Right ventricle myocardium inferior (tissue), 1 donor: ENCODE data around the gene PSMA2. TPM values are rescaled to one million over a fixed set of nuclear protein-coding genes. Genes with fewer than 3 reads are reported as not detected.

Experiments
- ATAC-seq: fragments of 200-7000 bp; cut with Tn5 transposase; one replicate; pipeline ENCODE4 v1.9.1; 2020; ENCODE audit warnings: mild to moderate bottlenecking, moderate library complexity
- DNase-seq: peaks from one replicate; pipeline ENCODE4 v3.0.0; 2021; ENCODE audit errors: missing footprints
- intact Hi-C: fragments of 100-400 bp; cut with DNase I; formaldehyde crosslinking; loops from one replicate; pipeline ENCODE4 v1.11.0; 2022
- total RNA-seq: library from RNA; stranded (reverse); fragmentation: NEBNext Ultra II Directional; extraction: Animal tissue kit (Norgen Biotek cat#: 25700); gene quantifications from one replicate; pipeline ENCODE4 v1.2.1, GENCODE V29; 2021
- donor health status: DM: no; HTN: yes; CAD: no; lungs with severe emphysema.

PSMA2 gene
- total RNA-seq, 1 donor from 2014 or later = 81.7 TPM

DNA sequence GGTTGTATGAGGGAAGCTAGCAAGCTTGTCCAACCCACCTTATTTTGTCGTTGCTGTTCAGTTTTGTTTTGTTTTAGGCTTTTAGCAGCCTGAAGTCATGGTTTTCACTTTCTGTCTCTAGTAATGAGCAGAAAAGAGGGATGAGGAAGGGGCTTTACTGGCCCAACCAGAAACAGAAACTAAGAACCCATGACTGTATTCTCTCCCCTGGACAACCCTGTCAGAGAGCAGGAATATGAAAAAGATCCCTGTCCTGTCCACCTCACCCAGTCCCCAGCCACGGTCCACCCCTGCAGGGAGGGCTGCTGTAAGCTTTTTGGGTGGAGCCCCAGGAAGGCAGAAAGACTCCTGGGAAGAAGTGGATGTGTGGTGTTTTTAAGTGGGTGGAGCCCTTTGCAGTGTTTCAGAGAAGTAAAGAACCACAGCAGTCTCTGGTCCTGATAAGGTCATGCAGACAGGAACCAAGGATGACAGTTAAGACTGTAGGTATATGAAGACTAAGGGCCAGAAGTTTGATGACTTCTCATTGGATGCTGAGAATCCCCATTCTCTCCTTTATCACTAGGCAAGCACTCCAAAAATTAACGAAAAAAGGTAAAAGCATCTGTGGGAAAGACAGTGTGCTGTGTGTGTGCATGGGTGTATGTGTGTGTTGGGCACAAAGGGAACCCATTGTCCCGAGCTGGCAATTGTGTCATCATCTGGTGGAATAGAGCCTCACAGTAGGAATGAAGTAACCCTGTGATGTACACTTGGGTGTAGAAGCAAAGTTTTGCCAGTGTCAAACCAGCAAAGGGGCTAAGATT is 14.1 kb upstream of the PSMA2 start:
- intact Hi-C loops = no loop called here
- ATAC-seq = no peak
- DNase-seq = no peak

DNA sequence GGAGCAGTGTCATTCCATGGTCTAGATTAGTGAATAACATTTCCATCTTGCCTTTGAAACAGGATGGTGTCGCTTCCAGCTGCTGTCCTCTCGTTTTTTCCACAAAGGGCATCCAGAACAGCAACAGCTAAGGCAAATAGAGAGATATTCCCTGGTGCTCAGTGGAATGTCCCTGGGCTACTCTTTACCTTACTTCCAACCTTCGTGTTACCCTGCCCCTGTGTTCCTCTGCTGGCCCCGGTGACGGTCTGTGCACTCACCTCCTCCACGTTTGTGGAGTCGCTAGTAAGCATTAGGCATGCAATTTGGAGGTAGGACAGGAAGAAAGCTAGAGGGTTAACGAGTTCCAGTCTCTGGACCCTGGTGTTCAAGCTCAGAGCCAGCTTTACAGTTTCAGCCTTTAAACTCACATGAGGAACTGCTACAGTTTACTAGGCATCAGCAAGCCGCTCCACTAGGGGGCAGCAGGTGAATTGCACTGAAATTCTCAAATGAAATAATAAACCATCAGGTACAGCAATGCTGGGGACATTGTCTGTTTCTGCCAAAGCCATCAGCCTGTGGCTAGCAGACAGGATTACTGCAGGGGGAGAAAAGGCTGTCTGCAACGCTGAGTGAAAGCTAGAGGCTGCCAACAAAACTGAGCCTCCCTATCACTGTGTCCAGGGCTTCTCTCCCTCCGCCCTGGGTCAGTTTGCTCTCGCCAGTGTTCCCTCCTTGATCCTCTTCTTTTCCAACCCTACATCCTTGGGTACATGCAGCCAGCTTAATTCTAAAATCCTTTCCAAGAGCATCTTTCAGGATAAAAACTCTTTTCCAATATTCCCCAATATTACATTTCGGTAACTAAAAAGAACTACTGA is 9.2 kb upstream of the PSMA2 start:
- DNase-seq = peak; percentile 78

DNA sequence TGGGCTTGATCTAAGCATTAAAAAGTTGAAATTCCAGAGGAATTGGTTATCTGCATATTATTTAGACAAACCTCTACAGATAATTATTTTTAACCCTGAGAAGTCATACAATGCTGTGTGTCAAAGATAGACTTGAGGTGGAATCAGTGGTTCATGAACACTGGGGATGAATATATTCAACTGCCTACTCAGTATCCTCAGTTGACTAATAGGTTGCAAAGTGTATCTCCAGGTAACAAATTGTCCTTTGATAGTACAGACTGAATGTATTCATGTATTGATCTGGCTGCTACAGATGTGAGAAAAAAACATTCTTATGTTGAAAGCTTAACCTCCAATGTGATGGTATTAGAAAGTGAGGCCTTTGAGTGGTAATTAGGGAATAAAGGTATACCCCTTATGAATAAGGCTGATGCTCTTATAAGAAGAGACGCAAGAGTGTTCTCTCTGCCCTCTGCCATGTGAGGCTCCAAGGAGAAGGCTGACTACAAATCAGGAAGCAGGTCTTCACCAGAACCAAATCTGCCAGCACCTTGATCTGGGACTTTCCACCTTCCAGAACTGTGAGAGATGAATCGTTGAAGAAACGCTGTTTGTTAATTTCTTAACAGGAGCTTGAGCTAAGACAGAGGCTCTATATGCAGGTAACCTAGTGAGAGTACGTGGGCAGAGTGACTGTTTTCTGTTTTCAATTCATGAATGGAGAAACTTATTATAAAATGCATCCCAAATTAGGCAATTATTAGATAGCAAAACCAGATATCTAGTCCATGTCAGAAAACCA is 7.7 kb upstream of the PSMA2 start:
- DNase-seq = no peak
- intact Hi-C loops = loop anchor here (5.0 kb wide), 1 partner anchor 168 kb away; no protein-coding TSS in a partner anchor
- ATAC-seq = no peak

More for the DNA sequence above, 9.2 kb upstream of the PSMA2 start:
- peak; percentile 70 for ATAC-seq
- intact Hi-C loops = loop anchor here (1.0 to 5.0 kb wide), 2 partner anchors 166 to 320 kb away; no protein-coding TSS in a partner anchor

DNA sequence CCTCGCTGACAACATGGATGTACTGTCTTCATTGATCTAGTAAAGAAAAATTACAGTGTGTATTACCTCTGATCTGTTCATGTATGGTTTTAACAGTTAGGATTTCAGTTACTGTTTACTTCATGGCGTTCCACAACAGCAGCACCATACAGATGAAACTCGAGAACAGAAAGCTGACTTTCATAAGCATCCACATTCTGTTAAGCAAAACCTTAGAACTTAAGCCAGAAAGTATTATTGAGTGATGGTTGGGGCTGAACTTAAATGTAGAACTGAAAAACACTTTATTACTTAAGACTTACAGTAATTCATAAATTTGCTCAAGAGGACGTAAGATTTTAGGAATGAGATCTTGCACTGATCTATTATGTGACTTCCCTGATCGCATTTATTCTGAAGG is 3.9 kb upstream of the PSMA2 start:
- DNase-seq (no peak), ATAC-seq (no peak)
- intact Hi-C loops = no loop called here

DNA sequence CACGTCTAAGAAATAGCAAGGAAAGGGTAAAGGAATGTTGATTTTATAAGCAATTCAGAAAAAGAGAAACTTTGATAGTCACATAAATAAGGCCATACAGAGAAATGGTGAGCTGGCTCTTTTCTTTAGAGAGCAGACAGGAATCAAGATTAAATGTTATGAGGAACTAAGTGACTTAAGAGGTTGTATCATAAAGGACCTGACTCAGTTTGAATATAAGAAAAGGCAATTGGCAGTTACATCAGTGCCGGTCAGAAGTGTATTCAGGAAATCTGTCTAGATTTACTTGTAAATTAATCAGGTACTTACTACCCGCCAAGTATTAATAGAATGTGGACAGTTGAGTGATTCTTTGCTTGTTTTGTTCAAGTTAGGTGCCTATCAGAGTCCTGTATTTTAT is 2.3 kb upstream of the PSMA2 start:
- DNase-seq (no peak), ATAC-seq (no peak)
- intact Hi-C loops = no loop called here

DNA sequence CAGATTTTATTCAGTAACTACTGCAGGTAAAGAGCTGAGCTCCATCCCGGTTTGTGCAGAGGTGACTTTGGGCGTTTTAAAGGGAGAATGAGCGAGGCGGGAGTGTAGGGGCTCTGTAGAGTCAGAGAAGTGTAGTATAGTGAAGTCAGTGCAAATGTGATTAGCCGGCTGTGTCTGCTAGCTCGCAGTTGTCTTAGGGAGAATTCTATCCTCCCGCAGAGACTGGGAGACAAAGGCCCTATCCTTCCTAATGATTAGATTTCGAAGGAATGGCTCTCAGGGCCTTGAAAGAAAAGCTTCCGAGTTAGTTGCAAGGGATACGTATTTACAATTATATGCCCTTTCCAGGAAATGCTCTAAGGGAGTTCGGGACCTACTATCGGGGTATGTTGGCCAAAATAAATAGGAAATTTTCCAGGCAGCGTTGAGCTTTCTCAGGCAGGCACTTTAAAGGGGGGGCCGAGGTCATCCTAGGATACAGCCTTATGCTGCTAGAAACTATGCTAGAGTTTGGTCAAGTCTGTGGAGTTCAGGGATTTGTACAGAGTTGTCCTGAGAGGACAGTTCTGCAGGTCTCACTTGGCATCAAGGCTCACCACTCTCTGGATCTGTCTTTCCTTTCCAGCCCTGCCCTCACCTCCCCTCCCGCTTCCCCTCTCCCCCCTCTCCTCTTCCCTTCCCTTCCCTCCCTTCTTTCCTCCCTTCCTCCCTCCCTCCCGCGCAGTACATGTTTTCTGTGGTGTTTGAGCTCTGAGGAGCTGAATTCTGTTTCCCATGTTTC is 1.0 kb upstream of the PSMA2 start:
- DNase-seq (no peak), ATAC-seq (peak; percentile 33)
- intact Hi-C loops = loop anchor here (2.0 kb wide), 1 partner anchor 20 kb away; the partner anchor contains the start of gene C7orf25

DNA sequence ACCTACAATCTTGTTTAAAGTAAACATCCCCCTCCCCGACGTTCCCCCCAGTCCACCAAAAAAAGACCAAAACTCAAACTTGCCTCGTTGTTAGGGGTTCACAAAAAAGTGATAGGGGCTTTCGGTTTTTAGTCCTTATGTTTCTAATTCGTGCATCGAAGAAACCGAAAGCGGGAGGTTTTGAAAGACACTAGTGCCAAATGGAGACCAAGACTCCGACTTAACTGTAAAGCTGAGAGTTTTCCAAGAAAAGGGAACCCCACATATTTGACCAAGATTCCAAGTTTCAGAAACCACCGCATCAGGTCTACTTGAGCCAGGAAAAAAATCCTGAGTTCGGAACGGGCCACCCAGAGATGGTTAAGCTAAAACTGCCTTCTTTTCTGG is 534 bp downstream of the PSMA2 start:
- ATAC-seq = no peak
- no peak for DNase-seq
- intact Hi-C loops = no loop called here

DNA sequence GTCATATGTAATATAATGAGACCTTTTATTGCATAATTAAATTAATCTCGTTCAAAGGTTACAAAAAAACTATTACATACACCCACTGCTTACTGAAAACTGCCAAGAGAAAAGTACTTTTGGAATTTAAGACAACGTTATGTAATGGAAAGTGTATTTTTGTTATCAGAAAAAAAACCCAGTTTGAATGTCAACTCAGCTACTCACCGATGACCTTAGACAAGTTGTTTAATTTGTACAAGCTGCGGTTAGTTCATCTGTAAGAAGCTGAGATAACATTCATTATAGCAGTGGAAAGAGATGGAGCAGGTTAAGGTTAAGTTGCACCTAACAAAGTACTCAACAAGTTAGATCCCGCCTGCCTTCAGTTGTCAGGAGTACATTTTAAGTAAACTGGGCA is 1.1 kb downstream of the PSMA2 start:
- DNase-seq = no peak
- ATAC-seq = no peak
- intact Hi-C loops = no loop called here

DNA sequence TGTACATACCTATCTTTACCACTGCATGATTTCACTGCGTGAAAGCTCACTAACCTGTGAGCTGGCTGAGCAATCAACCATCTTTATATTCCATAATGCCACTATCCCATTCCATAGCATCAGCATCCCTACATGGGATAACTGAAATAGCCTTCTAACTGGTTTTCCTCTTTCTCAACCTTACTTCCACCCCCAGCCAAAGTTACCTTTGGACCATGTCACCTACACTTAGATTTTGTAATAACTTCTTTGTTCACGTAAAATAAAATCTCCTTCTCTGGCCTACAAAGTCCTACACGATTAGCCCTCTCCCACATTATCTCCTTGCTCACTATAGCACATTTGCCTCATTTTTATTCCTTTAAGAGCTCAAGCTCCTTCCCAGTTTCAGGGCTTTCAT is 2.5 kb downstream of the PSMA2 start:
- intact Hi-C loops = no loop called here
- ATAC-seq (no peak), DNase-seq (no peak)

DNA sequence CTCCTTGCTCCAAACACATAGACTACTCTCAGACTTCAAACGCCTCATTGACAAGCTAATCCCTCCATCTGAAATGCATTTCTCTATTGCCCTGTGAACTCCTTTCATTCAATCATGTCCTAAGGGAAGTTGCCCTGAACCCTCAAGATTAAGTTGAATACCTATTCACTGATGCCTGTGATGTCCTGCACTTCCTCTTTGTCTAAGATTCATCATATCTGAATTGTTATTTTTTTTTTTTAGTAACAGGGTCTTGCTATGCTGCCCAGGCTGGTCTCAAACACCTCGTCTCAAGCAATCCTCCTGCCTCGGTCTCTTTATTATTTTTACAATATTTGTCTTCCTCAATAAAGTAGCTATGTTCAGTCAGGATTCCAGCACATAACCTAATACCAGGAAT is 3.2 kb downstream of the PSMA2 start:
- no peak for DNase-seq
- no peak for ATAC-seq
- intact Hi-C loops = no loop called here

DNA sequence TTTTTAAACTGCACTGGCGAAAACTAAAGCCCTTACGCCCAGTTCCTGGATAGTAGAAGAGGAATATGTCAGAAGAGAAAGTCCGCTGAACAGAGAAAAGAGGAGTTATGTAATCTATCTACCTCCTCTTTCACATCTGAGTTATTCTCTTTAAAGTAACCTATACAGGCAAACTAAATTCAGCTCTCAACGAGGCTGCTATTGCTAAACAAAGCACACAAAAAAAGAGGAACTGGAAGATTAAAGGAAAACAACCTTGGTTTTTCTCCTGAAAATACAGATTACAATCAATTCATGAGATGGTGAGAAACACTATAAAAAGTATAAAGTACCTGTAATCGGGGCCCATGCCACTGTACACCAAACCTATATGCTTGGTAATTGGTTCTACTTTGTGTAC is 5.8 kb downstream of the PSMA2 start:
- ATAC-seq (no peak), DNase-seq (no peak)
- intact Hi-C loops = no loop called here

DNA sequence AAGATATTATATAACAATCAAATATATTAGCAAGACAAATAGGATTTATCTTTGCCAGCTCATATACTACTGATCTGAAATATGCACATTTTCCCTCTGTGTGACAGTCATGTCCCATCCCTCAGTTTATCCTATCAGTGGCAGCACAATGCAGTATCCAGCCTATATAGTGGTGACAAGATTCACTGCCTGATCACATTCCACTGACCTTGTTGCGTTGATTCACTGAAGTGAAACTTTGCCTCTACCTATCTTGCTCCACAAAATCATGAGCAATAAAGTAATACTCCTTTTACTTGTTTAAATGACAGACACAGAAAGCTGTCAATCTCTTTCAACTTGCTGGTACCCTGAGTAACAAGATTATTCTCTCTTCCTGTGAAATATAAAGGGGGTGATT is 6.3 kb downstream of the PSMA2 start:
- DNase-seq (no peak), ATAC-seq (no peak)
- intact Hi-C loops = no loop called here

DNA sequence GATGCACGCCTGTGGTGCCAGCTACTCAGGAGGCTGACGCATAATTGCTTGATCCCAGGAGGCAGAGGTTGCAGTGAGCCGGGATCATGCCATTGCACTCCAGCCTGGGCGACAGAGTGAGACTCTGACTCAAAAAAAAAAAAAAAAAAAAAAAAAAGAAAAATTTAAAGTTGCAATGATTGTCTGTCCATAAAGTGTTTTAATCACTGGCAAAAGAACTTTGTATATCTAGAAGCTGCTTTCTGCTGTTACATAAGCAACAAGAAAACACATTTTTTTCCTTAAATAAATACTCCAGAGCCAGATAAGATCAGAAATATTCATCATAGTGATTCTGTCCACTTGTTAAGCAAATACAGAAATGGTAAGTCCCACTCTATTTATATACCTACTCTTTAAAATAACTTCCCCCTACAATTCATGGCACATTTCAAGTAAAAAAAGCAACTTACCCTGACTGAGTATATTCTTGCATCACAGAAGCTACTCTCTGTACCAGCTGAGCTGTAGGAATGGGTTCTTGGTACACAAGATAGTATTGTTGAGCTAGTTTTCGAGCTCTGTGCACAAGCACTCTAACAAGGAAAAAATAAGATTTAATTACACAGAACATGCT is 7.6 kb downstream of the PSMA2 start:
- DNase-seq (no peak), ATAC-seq (no peak)
- intact Hi-C loops = no loop called here

DNA sequence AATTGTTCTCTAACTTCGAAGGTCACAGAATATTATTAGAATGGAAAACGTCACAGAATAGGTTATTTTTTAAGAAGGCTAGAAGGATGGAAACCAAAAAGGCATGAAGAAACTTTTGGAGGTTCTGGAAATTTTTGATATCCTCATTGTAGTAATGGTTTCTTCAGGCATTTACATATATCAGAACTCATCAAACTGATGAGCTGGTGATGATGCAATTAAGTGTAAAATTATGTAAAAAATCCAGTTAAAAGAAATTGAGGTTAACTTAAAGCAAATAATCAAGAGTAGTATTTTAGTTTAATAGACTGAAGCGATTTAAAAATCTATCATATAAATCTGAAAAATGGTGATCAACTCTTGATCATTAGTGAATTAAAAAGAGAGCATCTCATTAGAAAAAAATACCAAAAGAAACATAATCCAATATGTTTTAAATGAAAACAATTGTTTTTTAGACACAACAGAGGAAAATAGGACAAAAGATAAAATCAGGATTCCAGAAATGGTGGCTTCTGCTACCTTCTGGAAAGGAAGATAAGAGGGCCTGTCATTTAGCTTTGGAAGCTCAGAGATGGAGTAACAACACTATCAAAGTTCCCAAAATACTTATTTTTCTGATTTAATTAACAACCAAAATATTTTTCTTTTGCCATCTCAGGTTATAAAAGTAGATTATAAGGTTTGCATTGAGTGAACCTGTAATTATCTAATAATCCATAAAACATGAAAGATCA is 9.8 kb downstream of the PSMA2 start:
- DNase-seq = no peak
- ATAC-seq = no peak
- intact Hi-C loops = no loop called here

DNA sequence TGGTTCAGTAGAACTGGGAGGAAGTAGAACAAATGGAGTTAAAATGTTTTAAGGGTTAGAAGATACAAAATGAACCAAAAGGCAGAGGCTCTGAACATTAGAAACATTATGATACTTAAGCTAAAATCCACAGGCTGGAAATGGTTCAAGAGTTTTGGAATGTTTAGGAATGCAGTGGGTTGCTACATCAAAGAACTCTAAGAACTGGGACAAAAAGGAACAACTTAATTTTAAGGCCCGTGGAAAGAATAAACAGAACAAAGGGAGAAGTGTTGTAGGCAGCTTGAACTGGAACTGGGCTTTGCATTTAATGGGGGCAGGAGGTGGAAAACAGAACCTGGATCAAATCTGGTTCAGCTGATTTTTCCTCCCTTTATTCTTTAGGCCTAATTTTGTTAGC is 16.6 kb downstream of the PSMA2 start:
- DNase-seq (no peak), ATAC-seq (no peak)
- intact Hi-C loops = no loop called here

DNA sequence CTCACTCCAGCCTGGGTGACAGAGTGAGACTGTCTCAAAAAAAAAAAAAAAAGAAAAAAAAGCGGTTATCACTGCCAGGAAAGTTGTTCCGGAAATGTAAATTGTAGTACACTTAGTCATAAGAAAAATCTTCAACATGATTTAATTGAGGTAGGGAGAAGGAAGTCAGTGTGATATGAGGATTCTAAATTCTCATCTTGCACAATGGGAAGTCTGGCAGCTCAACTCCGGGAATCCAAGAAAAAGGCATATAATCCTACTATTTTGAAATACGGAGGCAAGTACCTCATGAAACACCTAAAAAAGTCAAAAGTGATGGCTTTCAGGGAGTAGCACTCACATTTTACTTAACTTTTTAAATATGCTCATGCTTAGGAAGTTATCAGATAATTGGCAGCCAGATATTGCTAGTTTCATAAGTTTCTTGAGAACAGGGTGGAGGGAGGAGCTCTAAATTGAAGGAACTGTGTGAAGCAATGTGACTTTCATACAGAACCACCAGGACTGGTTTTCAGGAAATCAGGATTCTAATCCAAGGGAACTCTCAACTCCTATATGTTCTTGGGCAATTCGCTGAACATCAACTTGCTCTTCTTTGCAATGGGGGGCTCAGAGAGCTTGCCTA is 17.4 kb downstream of the PSMA2 start:
- intact Hi-C loops = no loop called here
- DNase-seq = no peak
- ATAC-seq = no peak

DNA sequence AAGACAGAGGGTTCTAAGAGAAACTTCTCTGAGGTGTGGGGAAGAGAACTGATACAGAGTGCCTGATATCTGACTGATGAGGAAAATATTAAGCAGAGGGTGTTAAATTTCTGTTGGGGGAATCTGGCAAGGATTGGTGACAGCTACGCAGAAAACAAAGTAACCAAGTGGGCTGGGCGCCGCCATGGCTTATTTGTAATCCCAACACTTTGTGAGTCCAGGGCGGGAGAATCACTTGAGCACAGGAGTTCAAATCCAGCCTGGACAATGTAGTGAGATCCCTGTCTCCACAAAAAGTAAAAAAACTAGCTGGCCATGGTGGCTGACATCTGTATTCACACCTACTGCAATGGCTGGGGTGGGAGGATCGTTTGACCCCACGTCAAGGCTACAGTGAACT is 18.0 kb downstream of the PSMA2 start:
- DNase-seq = no peak
- intact Hi-C loops = no loop called here
- ATAC-seq = no peak
